Thoracic aorta (tissue), 2 donors: ENCODE data around the gene TYK2. TPM values are rescaled to one million over a fixed set of nuclear protein-coding genes. Genes with fewer than 3 reads are reported as not detected.
A peak's percentile ranks its signal among the peaks of the same experiment; 100 is the strongest.

Experiments used
- ATAC-seq: fragments of 150-250 bp; one replicate; pipeline ENCODE4 v1.8.0; 2017; ENCODE audit warnings: low read depth; ENCODE audit not compliant: insufficient number of reproducible peaks, low FRiP score
- DNase-seq: peaks from one replicate; pipeline ENCODE4 v3.0.0-alpha.2; 2020; ENCODE audit warnings: low spot score
- H3K27ac ChIP-seq, 2 donors: fragments of 200-600 bp; sonication (generic); 1 replicate in 1 of 2; 2 replicates in 1 of 2; pipeline ENCODE4 v1.5.1; 2016; ENCODE audit warnings: mild to moderate bottlenecking in 2 of 2, moderate library complexity in 2 of 2
- H3K27me3 ChIP-seq: fragments of 200-600 bp; sonication (generic); replicated peaks from 2 replicates; pipeline ENCODE4 v1.6.0; 2016; ENCODE audit warnings: mild to moderate bottlenecking; ENCODE audit not compliant: insufficient read depth
- H3K36me3 ChIP-seq: fragments of 200-600 bp; sonication (generic); one replicate; pipeline ENCODE4 v1.5.1; 2016
- H3K4me1 ChIP-seq, 2 donors: fragments of 200-600 bp; sonication (generic); 1 replicate in 1 of 2; 2 replicates in 1 of 2; pipeline versions ENCODE4 v1.5.1 to v1.6.0; 2016; ENCODE audit warnings: low read depth in 2 of 2, mild to moderate bottlenecking in 1 of 2; ENCODE audit not compliant: control insufficient read depth in 1 of 2
- H3K4me3 ChIP-seq: fragments of 200-600 bp; sonication (generic); 2 replicates; pipeline ENCODE4 v1.5.1; 2016; ENCODE audit warnings: mild to moderate bottlenecking
- H3K9me3 ChIP-seq: fragments of 200-600 bp; sonication (generic); 2 replicates; pipeline ENCODE4 v1.5.1; 2016
- CTCF ChIP-seq: fragments of 200-600 bp; sonication (generic); IDR thresholded peaks from one replicate; pipeline ENCODE4 v1.5.1; 2019; ENCODE audit warnings: antibody characterized with exemption
- total RNA-seq, 2 donors: library from RNA; depleted of rRNA; stranded (reverse); fragments of >200 nt; gene quantifications; one replicate each; pipeline versions ENCODE4 v1.1.0 to v1.2.3, GENCODE V29; 2016

TYK2 gene
- total RNA-seq, 2 donors from 2014 or later, result 79.3 to 96.7 TPM

GRCh38 chr19:10419200-10419645, 38.9 kb upstream of the TYK2 start:
- Histone ChIP-seq H3K4me1 (peaks cover 9 to 33% of the 10 kb centered on the region in 2 donors), H3K36me3 (no peaks in the 10 kb centered on the region), H3K4me3 (peak overlapping the region; percentile 33), H3K9me3 (no peaks in the 10 kb centered on the region), H3K27me3 (peaks cover 17% of the 10 kb centered on the region), H3K27ac (no peak overlapping the region)
- DNase-seq (no peak), ATAC-seq (no peak)
- TF ChIP-seq CTCF, result no peak

- H3K36me3 ChIP-seq, result no peaks in the 10 kb centered on the region
- peak overlapping the region; percentile 33 for H3K4me3 ChIP-seq
- H3K4me1 ChIP-seq, result peaks cover 9 to 27% of the 10 kb centered on the region in 2 donors
- DNase-seq (no peak), ATAC-seq (no peak)
- no peak overlapping the region for H3K27ac ChIP-seq
- no peak for TF ChIP-seq CTCF
- peaks cover 17% of the 10 kb centered on the region for H3K27me3 ChIP-seq
- no peaks in the 10 kb centered on the region for H3K9me3 ChIP-seq
Measured at GRCh38 chr19:10418485-10419199, 38.3 kb upstream of the TYK2 start.

DNA sequence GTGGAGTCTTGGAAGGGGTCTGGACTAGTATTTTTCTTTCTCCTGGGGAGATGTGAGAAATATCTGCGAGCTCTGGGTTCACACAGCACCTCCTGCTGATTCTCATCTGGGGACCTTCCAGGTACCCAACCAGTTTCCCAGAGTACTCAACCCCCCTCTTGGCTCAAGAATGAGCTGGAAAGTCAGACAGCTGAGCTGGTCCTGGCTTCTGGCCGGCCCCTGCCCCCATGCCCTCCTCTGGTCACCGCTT, 37.8 kb upstream of the TYK2 start:
- Histone ChIP-seq H3K36me3 (no peaks in the 10 kb centered on the region), H3K9me3 (no peaks in the 10 kb centered on the region), H3K27ac (no peak overlapping the region), H3K4me3 (no peak overlapping the region), H3K27me3 (peaks cover 17% of the 10 kb centered on the region), H3K4me1 (peaks cover 9 to 27% of the 10 kb centered on the region in 2 donors)
- TF ChIP-seq CTCF, result no peak
- no peak for DNase-seq
- ATAC-seq, result no peak

- no peak for TF ChIP-seq CTCF
- H3K4me3 ChIP-seq, result no peak overlapping the region
- H3K9me3 ChIP-seq, result no peaks in the 10 kb centered on the region
- ATAC-seq, result no peak
- peaks cover 9 to 27% of the 10 kb centered on the region in 2 donors for H3K4me1 ChIP-seq
- peaks cover 15% of the 10 kb centered on the region for H3K27me3 ChIP-seq
- H3K36me3 ChIP-seq, result no peaks in the 10 kb centered on the region
- no peak for DNase-seq
- H3K27ac ChIP-seq, result no peak overlapping the region
Measured at GRCh38 chr19:10417541-10418234, 37.3 kb upstream of the TYK2 start.

DNA sequence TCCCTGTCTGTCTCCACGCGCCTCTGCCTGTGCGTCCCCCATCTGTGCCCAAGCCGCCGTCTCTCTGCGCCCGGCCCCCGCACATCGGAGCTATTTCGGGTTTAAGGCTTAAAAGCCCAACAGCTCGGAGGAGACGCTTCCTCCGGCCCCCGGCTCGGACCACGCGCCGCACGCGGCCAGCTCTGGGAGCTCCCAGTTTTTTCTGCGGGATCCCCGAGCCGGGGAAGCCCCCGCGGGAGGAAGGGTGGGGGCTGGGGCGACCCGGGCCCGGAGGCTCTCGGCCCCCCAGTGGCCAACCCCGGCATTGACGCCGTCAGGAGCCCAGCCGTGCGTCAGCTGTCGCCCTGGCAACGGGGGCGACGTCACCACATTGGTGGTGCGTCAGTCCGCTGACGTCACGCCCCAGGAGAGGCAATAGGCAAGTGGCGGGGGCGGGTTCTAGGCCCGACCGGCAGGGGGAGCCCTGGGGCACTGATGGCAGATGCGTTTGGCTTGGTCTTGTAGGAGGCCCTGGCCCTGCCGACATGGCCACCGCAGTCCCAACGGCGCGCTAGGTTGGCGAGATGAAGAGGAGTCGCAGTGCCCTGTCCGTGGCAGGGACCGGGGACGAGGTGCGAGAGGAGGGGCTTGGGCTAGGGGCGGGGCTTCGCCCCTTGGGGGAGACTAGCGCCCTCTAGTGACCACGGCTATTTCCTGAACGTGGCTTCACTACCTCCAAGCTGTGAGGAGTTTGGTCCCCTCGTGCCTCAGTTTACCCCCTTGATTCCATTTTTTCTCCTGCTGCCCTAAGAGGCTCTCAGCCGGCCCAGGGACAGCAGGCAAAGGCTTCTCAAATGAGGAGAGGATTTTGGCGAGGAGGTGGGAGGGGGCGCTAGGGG, 36.2 kb upstream of the TYK2 start:
- Histone ChIP-seq H3K27me3 (peaks cover 5% of the 10 kb centered on the region), H3K27ac (no peak overlapping the region), H3K4me3 (peak overlapping the region; percentile 49), H3K4me1 (peaks cover 9 to 27% of the 10 kb centered on the region in 2 donors), H3K9me3 (no peaks in the 10 kb centered on the region), H3K36me3 (no peaks in the 10 kb centered on the region)
- peak; percentile 41 for ATAC-seq
- TF ChIP-seq CTCF, result peak; percentile 88
- peak; percentile 68 for DNase-seq
